SU-DHL-6 (cell line): Measurements from ENCODE around the gene PPIP5K1.

Experiments used
- H2AFZ ChIP-seq: fragments of 200-600 bp; sonication (generic); 2 replicates; pipeline ENCODE4 v1.6.1; 2014; ENCODE audit warnings: low read depth, mild to moderate bottlenecking, moderate library complexity, mixed read lengths, antibody characterized with exemption, low read length; ENCODE audit not compliant: severe bottlenecking
- H3F3A ChIP-seq: fragments of 200-600 bp; shearing (Covaris generic); 2 replicates; pipeline ENCODE4 v1.6.0; 2016; ENCODE audit warnings: antibody characterized with exemption, mild to moderate bottlenecking; ENCODE audit not compliant: insufficient read depth
- H3K27ac ChIP-seq: fragments of 200-600 bp; sonication (generic); 2 replicates; pipeline ENCODE4 v1.5.1; 2016; ENCODE audit warnings: low read depth, mild to moderate bottlenecking, low read length, moderate library complexity, mixed read lengths
- H3K27me3 ChIP-seq: fragments of 200-600 bp; sonication (generic), shearing (Covaris generic); 2 replicates; pipeline ENCODE4 v1.6.0; 2014; ENCODE audit warnings: mild to moderate bottlenecking, low read length
- H3K36me3 ChIP-seq: fragments of 200-600 bp; sonication (generic); 2 replicates; pipeline ENCODE4 v1.6.1; 2014; ENCODE audit warnings: mild to moderate bottlenecking, low read length, mixed read lengths
- H3K4me2 ChIP-seq: fragments of 300-600, 200-600 bp; shearing (Covaris generic), sonication (generic); 2 replicates; pipeline ENCODE4 v1.6.0; 2014; ENCODE audit warnings: low read length, low read depth, mild to moderate bottlenecking; ENCODE audit not compliant: poor library complexity, severe bottlenecking
- H3K4me3 ChIP-seq: fragments of 200-600 bp; sonication (generic); 2 replicates; pipeline ENCODE4 v1.5.1; 2014; ENCODE audit warnings: antibody characterized with exemption, low read length, mild to moderate bottlenecking, mixed read lengths; ENCODE audit not compliant: insufficient read depth, poor library complexity, severe bottlenecking
- H3K79me2 ChIP-seq: fragments of 200-600 bp; sonication (generic); 2 replicates; pipeline ENCODE4 v1.6.1; 2014; ENCODE audit warnings: mild to moderate bottlenecking, low read length, moderate library complexity; ENCODE audit not compliant: insufficient read depth
- H3K9ac ChIP-seq: fragments of 200-600 bp; sonication (generic); 2 replicates; pipeline ENCODE4 v1.7.0; 2014; ENCODE audit warnings: mild to moderate bottlenecking, low read length
- H3K9me2 ChIP-seq: fragments of 200-600 bp; sonication (generic); replicated peaks from 2 replicates; pipeline ENCODE4 v1.6.1; 2014; ENCODE audit warnings: low read length; ENCODE audit not compliant: insufficient read depth
- H3K9me3 ChIP-seq: fragments of 200-600 bp; sonication (generic); 2 replicates; pipeline ENCODE4 v1.6.1; 2014; ENCODE audit warnings: low read length, mixed read lengths; ENCODE audit not compliant: insufficient read depth
- H4K20me1 ChIP-seq: fragments of 200-600 bp; sonication (generic); 2 replicates; pipeline ENCODE4 v1.6.1; 2014; ENCODE audit warnings: low read depth, mild to moderate bottlenecking, antibody characterized with exemption, low read length, moderate library complexity, mixed read lengths
- CTCF ChIP-seq: fragments of 200-600 bp; sonication (generic); IDR thresholded peaks from one replicate; pipeline ENCODE4 v1.5.1; 2017; ENCODE audit warnings: antibody characterized with exemption, mild to moderate bottlenecking, low read length, moderate library complexity; ENCODE audit not compliant: insufficient read depth, poor library complexity, severe bottlenecking
- EZH2phosphoT487 ChIP-seq: fragments of 200-600 bp; sonication (generic), shearing (Covaris generic); conservative IDR thresholded peaks from 2 replicates; pipeline ENCODE4 v1.6.1; 2018; ENCODE audit warnings: mild to moderate bottlenecking, antibody characterized with exemption, low read length, moderate library complexity, mixed read lengths

PPIP5K1 gene

GRCh38 chr15:43493703-43494472 lies 96.1 kb downstream of the PPIP5K1 start:
- H2AFZ ChIP-seq = peak overlapping the region; percentile 98
- no peaks in the 10 kb centered on the region for H3K79me2 ChIP-seq
- no peaks in the 10 kb centered on the region for H4K20me1 ChIP-seq
- H3K9ac ChIP-seq = peak overlapping the region; percentile 67
- peak overlapping the region; percentile 77 for H3K4me2 ChIP-seq
- H3F3A ChIP-seq = no peaks in the 10 kb centered on the region
- no peaks in the 10 kb centered on the region for H3K9me3 ChIP-seq
- no peaks in the 10 kb centered on the region for H3K9me2 ChIP-seq
- TF ChIP-seq EZH2phosphoT487 (no peak), CTCF (no peak)
- H3K36me3 ChIP-seq = no peaks in the 10 kb centered on the region
- no peak overlapping the region for H3K27ac ChIP-seq
- no peaks in the 10 kb centered on the region for H3K27me3 ChIP-seq
- peak overlapping the region; percentile 76 for H3K4me3 ChIP-seq

GRCh38 chr15:43492673-43493601 lies 97.1 kb downstream of the PPIP5K1 start, which contains the start of gene TP53BP1:
TP53BP1 (minus strand) TSS chr15:43493156; CDS start chr15:43493043, 113 bp downstream.
- Histone ChIP-seq H3K27ac (no peak within 1 kb of the TSS), H3K79me2 (no peaks in the 10 kb centered on the region), H3K36me3 (no peaks in the 10 kb centered on the region), H4K20me1 (no peaks in the 10 kb centered on the region), H3K4me3 (peak within 1 kb of the TSS; percentile 76), H3K9me3 (no peaks in the 10 kb centered on the region), H3K9me2 (no peaks in the 10 kb centered on the region), H3F3A (no peaks in the 10 kb centered on the region), H3K4me2 (peak within 1 kb of the TSS; percentile 77), H3K9ac (peak within 1 kb of the TSS; percentile 67), H3K27me3 (no peaks in the 10 kb centered on the region), H2AFZ (peak within 1 kb of the TSS; percentile 98)
- TF ChIP-seq EZH2phosphoT487 = no peak
- no peak for TF ChIP-seq CTCF

- no peak for TF ChIP-seq EZH2phosphoT487
- no peak for TF ChIP-seq CTCF
- H3K79me2 ChIP-seq = no peaks in the 10 kb centered on the region
- peak overlapping the region; percentile 77 for H3K4me2 ChIP-seq
- H3K27me3 ChIP-seq = no peaks in the 10 kb centered on the region
- H3K9ac ChIP-seq = peak overlapping the region; percentile 67
- H2AFZ ChIP-seq = peak overlapping the region; percentile 98
- no peaks in the 10 kb centered on the region for H3K9me3 ChIP-seq
- H3K36me3 ChIP-seq = no peaks in the 10 kb centered on the region
- no peaks in the 10 kb centered on the region for H3K9me2 ChIP-seq
- H3F3A ChIP-seq = no peaks in the 10 kb centered on the region
- no peaks in the 10 kb centered on the region for H4K20me1 ChIP-seq
- peak overlapping the region; percentile 76 for H3K4me3 ChIP-seq
- H3K27ac ChIP-seq = no peak overlapping the region
These were observed 97.7 kb downstream of the PPIP5K1 start for GRCh38 chr15:43492266-43492665.
